HepG2 (cell line): Measurements from ENCODE around the gene TNPO3. TPM values are rescaled to one million over a fixed set of nuclear protein-coding genes. Genes with fewer than 3 reads are reported as not detected.

ENCODE experiments used
- ATF7-NPFF ChIP-seq: sonication (generic); formaldehyde crosslinking; IDR thresholded peaks from 2 replicates; pipeline ENCODE4 v1.8.1; 2023; ENCODE audit warnings: mild to moderate bottlenecking, low read depth, missing genetic modification reagents, moderate library complexity
- CBX5 ChIP-seq: sonication (generic); formaldehyde crosslinking; IDR thresholded peaks from 2 replicates; pipeline ENCODE4 v1.4.0; 2020; ENCODE audit warnings: missing genetic modification reagents, borderline replicate concordance
- GFI1 ChIP-seq: sonication (generic); formaldehyde crosslinking; IDR thresholded peaks from 2 replicates; pipeline ENCODE4 v1.5.0; 2020; ENCODE audit warnings: missing genetic modification reagents, mild to moderate bottlenecking, borderline replicate concordance
- HMG20A ChIP-seq: IDR thresholded peaks from 2 replicates; pipeline ENCODE4 v1.6.1; 2016; ENCODE audit warnings: borderline replicate concordance
- HMG20B ChIP-seq: conservative IDR thresholded peaks from 2 replicates; pipeline ENCODE4 v1.6.1; 2016; ENCODE audit warnings: missing genetic modification reagents, missing compliant biosample characterization
- KAT7 ChIP-seq: IDR thresholded peaks from 2 replicates; pipeline ENCODE4 v1.6.1; 2018; ENCODE audit warnings: borderline replicate concordance, missing compliant biosample characterization
- NAIF1 ChIP-seq: sonication (generic); formaldehyde crosslinking; IDR thresholded peaks from 2 replicates; pipeline ENCODE4 v1.5.0; 2020; ENCODE audit warnings: mild to moderate bottlenecking, missing genetic modification reagents, borderline replicate concordance
- SUZ12 ChIP-seq: fragments of 150-350 bp; IDR thresholded peaks from 2 replicates; pipeline ENCODE4 v1.6.1; 2014; ENCODE audit warnings: low read depth, low read length
- XBP1 ChIP-seq: sonication (generic); formaldehyde crosslinking; IDR thresholded peaks from 2 replicates; pipeline ENCODE4 v1.5.0; 2020; ENCODE audit warnings: missing genetic modification reagents
- ZBTB1 ChIP-seq: sonication (generic); formaldehyde crosslinking; IDR thresholded peaks from 2 replicates; pipeline ENCODE4 v1.4.0; 2020; ENCODE audit warnings: missing genetic modification reagents, borderline replicate concordance
- ZNF44 ChIP-seq: sonication (generic); formaldehyde crosslinking; IDR thresholded peaks from 2 replicates; pipeline ENCODE4 v1.5.1; 2020; ENCODE audit warnings: mild to moderate bottlenecking, missing genetic modification reagents
- ZNF781 ChIP-seq: sonication (generic); formaldehyde crosslinking; IDR thresholded peaks from 2 replicates; pipeline ENCODE4 v1.5.1; 2020; ENCODE audit warnings: borderline replicate concordance, mild to moderate bottlenecking, missing genetic modification reagents; ENCODE audit errors: not compliant biosample characterization
- ZNF83 ChIP-seq: sonication (generic); formaldehyde crosslinking; IDR thresholded peaks from 2 replicates; pipeline ENCODE4 v1.4.0; 2020; ENCODE audit warnings: missing genetic modification reagents, mild to moderate bottlenecking, borderline replicate concordance
- ZNF839 ChIP-seq: sonication (generic); formaldehyde crosslinking; IDR thresholded peaks from 2 replicates; pipeline ENCODE4 v1.4.0; 2020; ENCODE audit warnings: missing genetic modification reagents, mild to moderate bottlenecking, borderline replicate concordance
- ZSCAN5A ChIP-seq: sonication (generic); formaldehyde crosslinking; IDR thresholded peaks from 2 replicates; pipeline ENCODE4 v1.8.0; 2022; ENCODE audit warnings: mild to moderate bottlenecking, missing genetic modification reagents, borderline replicate concordance
- polyA plus RNA-seq, 8 experiments: library from polyadenylated mRNA; depleted of rRNA in 3 of 8; stranded (reverse) in 7 of 8; unstranded in 1 of 8; fragments of >200 nt; fragmentation: Illumina TruSeq in 4 of 8; extraction: Trizol in 4 of 8; gene quantifications; 2 replicates each; pipeline versions ENCODE4 v1.2.1 to v1.2.3, GENCODE V29; 2011 to 2016; ENCODE audit warnings: low read depth in 4 of 8, missing spikeins in 1 of 8, mixed read lengths in 1 of 8; ENCODE audit not compliant: insufficient read depth in 1 of 8
- total RNA-seq, 5 experiments: library from RNA; depleted of rRNA; stranded (reverse); fragments of >200 nt; fragmentation: Illumina TruSeq; extraction: Trizol; gene quantifications; 2 replicates each; pipeline ENCODE4 v1.2.3, GENCODE V29; 2016; ENCODE audit warnings: low read depth in 1 of 5
- TF ChIP-seq, protein P1 (sequence below): IDR thresholded peaks from 2 replicates; pipeline ENCODE4 v1.6.1; 2016
- TF ChIP-seq, protein P2 (sequence below): sonication (generic); formaldehyde crosslinking; IDR thresholded peaks from 2 replicates; pipeline ENCODE4 v1.8.1; 2023; ENCODE audit warnings: mild to moderate bottlenecking, missing genetic modification reagents
- TF ChIP-seq, protein P3 (sequence below): sonication (generic); formaldehyde crosslinking; conservative IDR thresholded peaks from 2 replicates; pipeline ENCODE4 v1.4.0; 2020; ENCODE audit warnings: mild to moderate bottlenecking, missing genetic modification reagents, moderate library complexity

TNPO3 gene
- total and polyA plus RNA-seq, 2 of the 13 experiments (the other 11 are each of a cell fraction or from before 2014, with no cell fraction given): 23.8 to 44.6 TPM

DNA sequence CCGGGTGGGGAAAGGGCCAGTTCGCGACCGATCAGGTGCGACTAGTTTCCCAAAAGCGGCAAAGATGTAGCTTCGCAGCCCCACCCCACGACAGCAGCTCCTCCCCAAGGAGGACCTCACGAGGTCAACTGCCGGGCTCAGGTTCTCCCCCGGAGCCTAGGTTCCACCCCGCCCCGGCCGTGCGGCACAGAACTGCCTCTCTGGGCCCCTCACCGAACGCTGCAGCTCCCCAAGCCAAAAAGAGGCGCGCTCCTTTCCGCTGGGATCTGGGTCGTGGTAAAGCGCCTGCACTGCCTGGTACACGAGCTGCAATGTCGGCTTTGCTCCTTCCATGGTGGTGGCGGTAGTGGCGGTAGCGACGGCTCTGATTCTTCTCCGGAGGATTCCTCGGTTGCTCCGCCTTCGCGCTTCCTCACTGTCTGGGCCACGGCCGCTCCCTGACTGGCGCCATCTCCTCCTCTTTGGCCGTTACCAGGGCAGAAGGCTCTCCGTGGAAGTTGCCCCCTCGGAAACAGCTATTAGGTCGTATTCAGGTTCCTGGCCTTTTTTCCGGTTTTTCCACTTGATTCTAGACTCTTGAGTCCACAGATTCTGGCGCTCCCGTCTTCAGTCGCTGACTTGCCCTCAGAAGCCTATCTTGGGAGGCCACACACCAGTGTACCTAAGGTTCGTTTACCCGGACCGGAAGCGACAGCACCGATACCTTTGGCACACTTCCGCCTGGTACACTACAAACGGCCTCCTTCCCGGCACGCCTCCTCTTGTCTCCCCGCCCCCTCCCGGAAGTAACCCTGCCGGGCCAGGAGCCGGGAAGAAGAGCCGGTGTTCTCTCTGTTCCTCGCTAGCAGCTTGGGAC is at the start of gene TNPO3 (continued):
- TF ChIP-seq ZSCAN5A (CRISPR knock-in tag) (no peak), ZNF781 (CRISPR knock-in tag) (no peak), ZNF83 (peak; percentile 79; the same call in 1 of the 2 replicates), ZNF44 (peak; percentile 36; the same call in 1 of the 2 replicates), XBP1 (CRISPR knock-in tag) (no peak), ATF7-NPFF (CRISPR knock-in tag) (no peak), NAIF1 (CRISPR knock-in tag) (peak; percentile 89), GFI1 (peak; percentile 60; the same call in 1 of the 2 replicates), ZBTB1 (CRISPR knock-in tag) (no peak), CBX5 (CRISPR knock-in tag) (no peak), KAT7 (CRISPR knock-in tag) (peak; percentile 97), SUZ12 (no peak), HMG20A (no peak; the same call in 1 of the 2 replicates), ZNF839 (CRISPR knock-in tag) (peak; percentile 67; the same call in 1 of the 2 replicates), HMG20B (CRISPR knock-in tag) (peak; percentile 73)
- TF ChIP-seq, protein P1, sequence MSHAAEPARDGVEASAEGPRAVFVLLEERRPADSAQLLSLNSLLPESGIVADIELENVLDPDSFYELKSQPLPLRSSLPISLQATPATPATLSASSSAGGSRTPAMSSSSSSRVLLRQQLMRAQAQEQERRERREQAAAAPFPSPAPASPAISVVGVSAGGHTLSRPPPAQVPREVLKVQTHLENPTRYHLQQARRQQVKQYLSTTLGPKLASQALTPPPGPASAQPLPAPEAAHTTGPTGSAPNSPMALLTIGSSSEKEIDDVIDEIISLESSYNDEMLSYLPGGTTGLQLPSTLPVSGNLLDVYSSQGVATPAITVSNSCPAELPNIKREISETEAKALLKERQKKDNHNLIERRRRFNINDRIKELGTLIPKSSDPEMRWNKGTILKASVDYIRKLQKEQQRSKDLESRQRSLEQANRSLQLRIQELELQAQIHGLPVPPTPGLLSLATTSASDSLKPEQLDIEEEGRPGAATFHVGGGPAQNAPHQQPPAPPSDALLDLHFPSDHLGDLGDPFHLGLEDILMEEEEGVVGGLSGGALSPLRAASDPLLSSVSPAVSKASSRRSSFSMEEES (CRISPR knock-in tag): peak; percentile 46; the same call in 1 of the 2 replicates
- TF ChIP-seq, protein P2, sequence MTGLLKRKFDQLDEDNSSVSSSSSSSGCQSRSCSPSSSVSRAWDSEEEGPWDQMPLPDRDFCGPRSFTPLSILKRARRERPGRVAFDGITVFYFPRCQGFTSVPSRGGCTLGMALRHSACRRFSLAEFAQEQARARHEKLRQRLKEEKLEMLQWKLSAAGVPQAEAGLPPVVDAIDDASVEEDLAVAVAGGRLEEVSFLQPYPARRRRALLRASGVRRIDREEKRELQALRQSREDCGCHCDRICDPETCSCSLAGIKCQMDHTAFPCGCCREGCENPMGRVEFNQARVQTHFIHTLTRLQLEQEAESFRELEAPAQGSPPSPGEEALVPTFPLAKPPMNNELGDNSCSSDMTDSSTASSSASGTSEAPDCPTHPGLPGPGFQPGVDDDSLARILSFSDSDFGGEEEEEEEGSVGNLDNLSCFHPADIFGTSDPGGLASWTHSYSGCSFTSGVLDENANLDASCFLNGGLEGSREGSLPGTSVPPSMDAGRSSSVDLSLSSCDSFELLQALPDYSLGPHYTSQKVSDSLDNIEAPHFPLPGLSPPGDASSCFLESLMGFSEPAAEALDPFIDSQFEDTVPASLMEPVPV (CRISPR knock-in tag): no peak
- TF ChIP-seq, protein P3, sequence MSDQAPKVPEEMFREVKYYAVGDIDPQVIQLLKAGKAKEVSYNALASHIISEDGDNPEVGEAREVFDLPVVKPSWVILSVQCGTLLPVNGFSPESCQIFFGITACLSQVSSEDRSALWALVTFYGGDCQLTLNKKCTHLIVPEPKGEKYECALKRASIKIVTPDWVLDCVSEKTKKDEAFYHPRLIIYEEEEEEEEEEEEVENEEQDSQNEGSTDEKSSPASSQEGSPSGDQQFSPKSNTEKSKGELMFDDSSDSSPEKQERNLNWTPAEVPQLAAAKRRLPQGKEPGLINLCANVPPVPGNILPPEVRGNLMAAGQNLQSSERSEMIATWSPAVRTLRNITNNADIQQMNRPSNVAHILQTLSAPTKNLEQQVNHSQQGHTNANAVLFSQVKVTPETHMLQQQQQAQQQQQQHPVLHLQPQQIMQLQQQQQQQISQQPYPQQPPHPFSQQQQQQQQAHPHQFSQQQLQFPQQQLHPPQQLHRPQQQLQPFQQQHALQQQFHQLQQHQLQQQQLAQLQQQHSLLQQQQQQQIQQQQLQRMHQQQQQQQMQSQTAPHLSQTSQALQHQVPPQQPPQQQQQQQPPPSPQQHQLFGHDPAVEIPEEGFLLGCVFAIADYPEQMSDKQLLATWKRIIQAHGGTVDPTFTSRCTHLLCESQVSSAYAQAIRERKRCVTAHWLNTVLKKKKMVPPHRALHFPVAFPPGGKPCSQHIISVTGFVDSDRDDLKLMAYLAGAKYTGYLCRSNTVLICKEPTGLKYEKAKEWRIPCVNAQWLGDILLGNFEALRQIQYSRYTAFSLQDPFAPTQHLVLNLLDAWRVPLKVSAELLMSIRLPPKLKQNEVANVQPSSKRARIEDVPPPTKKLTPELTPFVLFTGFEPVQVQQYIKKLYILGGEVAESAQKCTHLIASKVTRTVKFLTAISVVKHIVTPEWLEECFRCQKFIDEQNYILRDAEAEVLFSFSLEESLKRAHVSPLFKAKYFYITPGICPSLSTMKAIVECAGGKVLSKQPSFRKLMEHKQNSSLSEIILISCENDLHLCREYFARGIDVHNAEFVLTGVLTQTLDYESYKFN: peak; percentile 66
